ENCODE data around the gene SUN1.

DNA sequence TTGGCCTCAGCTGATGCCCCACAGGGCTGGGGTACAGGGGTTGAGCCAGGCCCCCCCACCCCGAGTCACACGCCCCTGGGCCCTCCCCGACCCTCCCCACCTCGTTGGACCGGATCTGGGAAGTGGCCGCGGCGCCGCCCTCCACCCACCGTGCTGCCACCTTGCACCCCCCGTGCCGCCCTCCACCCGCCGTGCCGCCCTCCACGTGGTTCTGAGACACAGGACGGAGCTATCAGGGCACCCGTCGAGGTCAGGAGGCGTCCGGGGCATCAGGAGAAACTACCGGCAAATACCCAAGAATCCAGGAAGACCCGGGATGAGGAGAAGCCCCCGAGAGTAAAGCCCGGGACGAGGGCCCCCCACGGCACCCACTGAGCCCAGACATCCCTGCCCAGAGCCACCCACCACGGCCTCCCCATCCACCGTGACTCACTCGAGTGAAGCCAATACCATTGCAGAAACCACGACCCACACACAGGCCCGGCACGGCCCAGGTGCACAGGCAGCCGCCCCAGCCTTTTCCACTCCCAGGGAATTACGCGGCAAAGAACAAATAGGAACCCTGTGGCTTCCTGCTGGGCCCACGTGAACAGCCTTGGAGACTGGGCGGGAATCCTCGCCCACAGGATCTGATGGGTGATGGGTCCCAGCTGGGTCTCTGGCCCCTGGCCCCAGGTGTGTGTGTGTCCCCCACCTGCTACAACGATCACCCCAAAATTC lies 88.2 kb downstream of the SUN1 start:
- TF ChIP-seq BRF1 (IDR thresholded peaks at IDR 0.05; ENCODE audit: borderline replicate concordance, extremely low read depth, insufficient read length) (no peak), DMBX1 (CRISPR knock-in tag; IDR thresholded peaks at IDR 0.05; ENCODE audit: borderline replicate concordance) (no peak)
- TF ChIP-seq, protein P1, sequence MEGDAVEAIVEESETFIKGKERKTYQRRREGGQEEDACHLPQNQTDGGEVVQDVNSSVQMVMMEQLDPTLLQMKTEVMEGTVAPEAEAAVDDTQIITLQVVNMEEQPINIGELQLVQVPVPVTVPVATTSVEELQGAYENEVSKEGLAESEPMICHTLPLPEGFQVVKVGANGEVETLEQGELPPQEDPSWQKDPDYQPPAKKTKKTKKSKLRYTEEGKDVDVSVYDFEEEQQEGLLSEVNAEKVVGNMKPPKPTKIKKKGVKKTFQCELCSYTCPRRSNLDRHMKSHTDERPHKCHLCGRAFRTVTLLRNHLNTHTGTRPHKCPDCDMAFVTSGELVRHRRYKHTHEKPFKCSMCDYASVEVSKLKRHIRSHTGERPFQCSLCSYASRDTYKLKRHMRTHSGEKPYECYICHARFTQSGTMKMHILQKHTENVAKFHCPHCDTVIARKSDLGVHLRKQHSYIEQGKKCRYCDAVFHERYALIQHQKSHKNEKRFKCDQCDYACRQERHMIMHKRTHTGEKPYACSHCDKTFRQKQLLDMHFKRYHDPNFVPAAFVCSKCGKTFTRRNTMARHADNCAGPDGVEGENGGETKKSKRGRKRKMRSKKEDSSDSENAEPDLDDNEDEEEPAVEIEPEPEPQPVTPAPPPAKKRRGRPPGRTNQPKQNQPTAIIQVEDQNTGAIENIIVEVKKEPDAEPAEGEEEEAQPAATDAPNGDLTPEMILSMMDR (IDR thresholded peaks at IDR 0.05 in 2 of 3, conservative IDR thresholded peaks at IDR 0.05 in 1 of 3; ENCODE audit: insufficient read depth in 2 of 3, low read depth in 1 of 3, low read length in 3 of 3): no peak
